ENCODE measurements around the gene ZSCAN23.

Gene ZSCAN23

GRCh38 chr6:28400122-28400451, 43.2 kb downstream of the ZSCAN23 start:
- H3K9ac ChIP-seq (ENCODE audit: low read length), result peak overlapping the region; percentile 92
- peak overlapping the region; percentile 92 to 98 for H3K4me3 ChIP-seq (ENCODE audit: low read depth in 1 of 2, low read length in 2 of 2)
- peaks cover 13% of the 10 kb centered on the region for H3K4me1 ChIP-seq (ENCODE audit: insufficient read depth, low read length)
- no peaks in the 10 kb centered on the region for H3K9me3 ChIP-seq (ENCODE audit: low read length)
- no peaks in the 10 kb centered on the region for H3K27me3 ChIP-seq (ENCODE audit: control insufficient read depth in 1 of 2, insufficient read depth in 2 of 2, low read length in 2 of 2)
- peak overlapping the region; percentile 5 for H3K27ac ChIP-seq (ENCODE audit: low read depth, low read length)
- H3K36me3 ChIP-seq (ENCODE audit: insufficient read depth, low read length), result peaks cover 6% of the 10 kb centered on the region

DNA sequence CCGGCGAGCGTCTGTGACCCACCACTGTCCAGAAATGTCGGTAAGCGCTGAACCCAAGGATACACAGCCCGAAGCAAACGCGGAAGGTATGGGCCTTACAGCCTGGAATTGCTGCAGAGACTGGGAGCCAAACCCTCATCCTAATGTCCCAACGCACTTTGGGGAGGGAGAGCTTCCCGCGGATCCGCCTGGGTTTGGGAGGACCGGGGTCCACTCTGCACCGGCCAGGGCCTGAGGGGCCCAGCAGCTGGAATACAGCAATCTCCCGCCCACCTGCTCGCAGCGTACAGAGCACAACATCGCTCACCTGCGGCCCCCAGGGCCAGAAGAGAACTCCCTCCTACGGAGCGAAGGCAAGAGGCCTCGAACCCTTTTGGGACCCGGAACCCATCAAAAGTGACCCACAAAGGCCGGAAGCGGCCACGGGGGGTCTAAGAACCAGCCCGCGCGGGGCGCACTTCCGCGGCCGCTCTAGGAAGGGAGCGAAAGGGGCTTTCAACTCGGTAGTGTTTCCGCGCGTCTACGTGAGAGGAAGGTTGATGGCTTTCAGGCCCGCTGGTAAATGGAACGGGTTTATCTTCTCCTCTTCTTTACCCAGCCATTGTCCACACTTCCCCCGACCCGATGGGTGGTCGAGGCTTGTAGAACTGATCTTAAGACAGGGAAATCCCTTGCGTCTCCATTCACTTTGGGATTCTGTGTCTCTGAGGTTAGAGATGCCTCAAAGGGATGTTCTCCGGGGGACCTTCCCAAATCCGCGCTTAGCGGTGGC, 43.8 kb downstream of the ZSCAN23 start, which contains the start of gene ZSCAN12:
TSS of gene ZSCAN12 (minus strand) at position 398 of the 772 bp plus-strand sequence. CDS start 1,342 bp downstream, outside the sequence.
- Histone ChIP-seq H3K4me1 (ENCODE audit: insufficient read depth, low read length) (peaks cover 13% of the 10 kb centered on the region), H3K27ac (ENCODE audit: low read depth, low read length) (peak within 1 kb of the TSS; percentile 5), H3K9me3 (ENCODE audit: low read length) (no peaks in the 10 kb centered on the region), H3K36me3 (ENCODE audit: insufficient read depth, low read length) (peaks cover 6% of the 10 kb centered on the region), H3K9ac (ENCODE audit: low read length) (peak within 1 kb of the TSS; percentile 92), H3K4me3 (ENCODE audit: low read depth in 1 of 2, low read length in 2 of 2) (peak within 1 kb of the TSS; percentile 92 to 98), H3K27me3 (ENCODE audit: control insufficient read depth in 1 of 2, insufficient read depth in 2 of 2, low read length in 2 of 2) (no peaks in the 10 kb centered on the region)

DNA sequence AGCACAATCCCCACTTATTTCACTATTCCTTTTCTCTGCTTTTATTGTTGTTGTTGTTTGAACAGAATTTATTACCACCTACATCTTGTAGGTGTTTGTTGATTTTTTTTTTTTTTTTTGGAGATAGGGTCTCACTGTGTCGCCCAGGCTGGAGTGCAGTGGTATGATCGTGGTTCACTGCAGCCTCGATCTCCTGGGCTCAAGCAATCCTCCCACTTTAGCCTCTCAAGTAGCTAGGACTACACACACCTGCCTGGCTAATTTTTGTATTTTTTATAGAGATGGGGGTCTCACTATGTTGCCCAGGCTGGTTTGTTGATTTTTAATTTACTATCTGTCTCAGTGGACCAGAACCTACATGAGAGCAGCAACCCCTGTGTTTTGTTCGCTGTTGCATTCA, 47.4 kb downstream of the ZSCAN23 start:
- Histone ChIP-seq H3K9me3 (ENCODE audit: low read length) (no peaks in the 10 kb centered on the region), H3K27ac (ENCODE audit: low read depth, low read length) (no peak overlapping the region), H3K4me3 (ENCODE audit: low read depth in 1 of 2, low read length in 2 of 2) (no peak overlapping the region), H3K9ac (ENCODE audit: low read length) (no peak overlapping the region), H3K4me1 (ENCODE audit: insufficient read depth, low read length) (peaks cover 13% of the 10 kb centered on the region), H3K36me3 (ENCODE audit: insufficient read depth, low read length) (peaks cover 29% of the 10 kb centered on the region), H3K27me3 (ENCODE audit: control insufficient read depth in 1 of 2, insufficient read depth in 2 of 2, low read length in 2 of 2) (no peaks in the 10 kb centered on the region)

DNA sequence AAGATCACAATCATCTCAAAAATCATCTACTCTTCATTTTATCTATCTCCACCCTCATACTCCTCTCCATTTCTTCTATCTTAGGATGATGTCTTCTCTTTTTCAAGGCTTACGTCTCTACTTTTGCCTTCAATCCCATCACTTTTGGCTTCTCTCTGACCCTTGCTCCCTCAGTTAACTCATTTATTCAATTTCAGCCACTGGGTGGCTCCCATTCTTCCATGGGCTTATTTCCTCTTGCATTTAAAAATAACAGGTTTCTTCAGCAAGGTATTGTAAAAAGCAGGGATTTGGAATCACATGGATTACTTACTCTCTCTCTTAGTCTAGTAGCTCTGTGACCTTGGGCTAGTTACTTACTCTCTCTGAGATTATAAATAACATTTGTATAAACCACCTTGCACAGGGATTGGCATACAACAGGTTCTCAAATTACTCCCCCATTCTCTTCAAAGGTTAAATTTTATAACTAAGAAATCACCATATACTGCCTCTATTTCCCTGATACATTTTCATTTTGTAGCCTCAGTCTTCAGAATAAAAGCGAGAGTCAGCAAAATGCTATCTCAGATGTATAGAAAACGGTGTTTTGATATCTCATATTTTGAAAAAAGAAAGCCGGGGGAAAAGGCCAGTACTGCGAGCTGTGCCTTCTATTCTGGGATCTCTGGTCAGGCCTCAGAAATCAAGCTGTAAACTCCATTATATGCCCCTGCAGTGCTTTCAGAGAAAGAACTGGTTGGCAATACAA, 49.2 kb downstream of the ZSCAN23 start:
- Histone ChIP-seq H3K27me3 (ENCODE audit: control insufficient read depth in 1 of 2, insufficient read depth in 2 of 2, low read length in 2 of 2) (no peaks in the 10 kb centered on the region), H3K4me3 (ENCODE audit: low read depth in 1 of 2, low read length in 2 of 2) (no peak overlapping the region), H3K9me3 (ENCODE audit: low read length) (no peaks in the 10 kb centered on the region), H3K36me3 (ENCODE audit: insufficient read depth, low read length) (peaks cover 46% of the 10 kb centered on the region), H3K27ac (ENCODE audit: low read depth, low read length) (no peak overlapping the region), H3K9ac (ENCODE audit: low read length) (no peak overlapping the region), H3K4me1 (ENCODE audit: insufficient read depth, low read length) (peaks cover 8% of the 10 kb centered on the region)

- Histone ChIP-seq H3K27me3 (ENCODE audit: control insufficient read depth in 1 of 2, insufficient read depth in 2 of 2, low read length in 2 of 2) (no peaks in the 10 kb centered on the region), H3K36me3 (ENCODE audit: insufficient read depth, low read length) (peaks cover 56% of the 10 kb centered on the region)
Measured at GRCh38 chr6:28390688-28391087, 52.6 kb downstream of the ZSCAN23 start.

DNA sequence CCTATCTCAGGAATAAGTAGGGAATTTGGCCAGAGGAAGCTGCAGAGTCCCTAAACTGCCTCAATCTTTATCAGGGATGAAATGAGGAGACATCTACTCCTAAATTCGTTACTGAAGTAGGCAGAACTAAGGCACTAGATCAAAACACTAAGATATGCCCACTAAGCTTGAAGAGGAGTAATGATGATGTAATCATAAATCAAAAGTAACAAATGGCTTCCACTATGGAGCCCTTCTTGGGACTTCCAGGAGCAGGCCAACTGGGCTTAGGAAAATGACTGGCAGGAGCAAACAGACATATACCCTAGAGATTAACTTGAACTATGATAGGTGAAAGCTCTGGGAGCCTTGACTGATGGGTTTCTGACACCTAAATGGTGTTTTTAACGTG, 59.2 kb downstream of the ZSCAN23 start:
- H3K9me3 ChIP-seq (ENCODE audit: low read length), result no peaks in the 10 kb centered on the region
- no peaks in the 10 kb centered on the region for H3K27me3 ChIP-seq (ENCODE audit: control insufficient read depth in 1 of 2, insufficient read depth in 2 of 2, low read length in 2 of 2)
- H3K9ac ChIP-seq (ENCODE audit: low read length), result peak overlapping the region; percentile 42
- H3K4me3 ChIP-seq (ENCODE audit: low read depth in 1 of 2, low read length in 2 of 2), result no peak overlapping the region
- no peak overlapping the region for H3K27ac ChIP-seq (ENCODE audit: low read depth, low read length)
- H3K36me3 ChIP-seq (ENCODE audit: insufficient read depth, low read length), result peaks cover 40% of the 10 kb centered on the region
- peaks cover 11% of the 10 kb centered on the region for H3K4me1 ChIP-seq (ENCODE audit: insufficient read depth, low read length)

More at GRCh38 chr6:28390688-28391087, 52.6 kb downstream of the ZSCAN23 start:
- Histone ChIP-seq H3K4me1 (ENCODE audit: insufficient read depth, low read length) (no peaks in the 10 kb centered on the region), H3K9me3 (ENCODE audit: low read length) (no peaks in the 10 kb centered on the region), H3K9ac (ENCODE audit: low read length) (no peak overlapping the region), H3K27ac (ENCODE audit: low read depth, low read length) (no peak overlapping the region), H3K4me3 (ENCODE audit: low read depth in 1 of 2, low read length in 2 of 2) (no peak overlapping the region)

GRCh38 chr6:28383235-28384142, 59.8 kb downstream of the ZSCAN23 start:
- Histone ChIP-seq H3K4me3 (ENCODE audit: low read depth in 1 of 2, low read length in 2 of 2) (peak overlapping the region; percentile 44 to 53), H3K9ac (ENCODE audit: low read length) (peak overlapping the region; percentile 42), H3K27me3 (ENCODE audit: control insufficient read depth in 1 of 2, insufficient read depth in 2 of 2, low read length in 2 of 2) (no peaks in the 10 kb centered on the region), H3K36me3 (ENCODE audit: insufficient read depth, low read length) (peaks cover 33% of the 10 kb centered on the region), H3K4me1 (ENCODE audit: insufficient read depth, low read length) (peaks cover 11% of the 10 kb centered on the region), H3K27ac (ENCODE audit: low read depth, low read length) (peak overlapping the region; percentile 77), H3K9me3 (ENCODE audit: low read length) (no peaks in the 10 kb centered on the region)
